GM18499 (cell line): ENCODE measurements around the gene DPYD.

ENCODE experiments used
- ATAC-seq: cut with Tn5 transposase; IDR thresholded peaks from one replicate; pipeline ENCODE4 v1.9.1; 2021; ENCODE audit warnings: moderate number of reproducible peaks; ENCODE audit not compliant: insufficient read depth, unreplicated experiment

Gene DPYD

DNA sequence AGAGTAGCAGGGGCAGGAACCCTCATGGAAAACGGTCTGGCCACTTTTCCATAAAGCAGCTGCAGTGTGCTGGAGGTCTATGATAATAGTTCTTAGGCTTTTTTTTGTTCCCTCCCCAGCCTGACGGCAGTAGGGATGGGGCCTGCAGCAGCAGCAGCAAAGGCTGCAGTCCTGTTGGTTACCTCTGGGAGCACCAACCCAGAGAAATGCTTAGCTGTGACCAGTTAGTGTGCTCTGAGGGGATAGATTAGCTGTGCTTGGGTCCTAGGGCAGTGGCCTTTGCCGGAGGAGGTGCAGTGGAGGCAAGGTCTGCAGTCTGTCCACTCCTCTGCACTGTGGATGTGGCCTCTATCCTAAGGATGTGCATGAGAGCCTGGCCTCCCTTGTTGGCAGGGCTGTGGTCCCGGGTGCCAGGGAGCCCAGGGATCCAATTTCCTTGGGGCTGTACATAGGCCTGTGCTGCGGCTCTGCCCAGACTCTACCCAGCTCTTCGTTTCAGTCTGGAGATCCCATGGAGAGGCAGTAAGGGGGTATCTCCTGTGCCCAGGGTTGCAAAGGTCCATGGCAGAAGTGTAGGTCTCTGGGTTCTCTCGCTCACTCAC lies 876.6 kb downstream of the DPYD start:
- no peak for ATAC-seq

DNA sequence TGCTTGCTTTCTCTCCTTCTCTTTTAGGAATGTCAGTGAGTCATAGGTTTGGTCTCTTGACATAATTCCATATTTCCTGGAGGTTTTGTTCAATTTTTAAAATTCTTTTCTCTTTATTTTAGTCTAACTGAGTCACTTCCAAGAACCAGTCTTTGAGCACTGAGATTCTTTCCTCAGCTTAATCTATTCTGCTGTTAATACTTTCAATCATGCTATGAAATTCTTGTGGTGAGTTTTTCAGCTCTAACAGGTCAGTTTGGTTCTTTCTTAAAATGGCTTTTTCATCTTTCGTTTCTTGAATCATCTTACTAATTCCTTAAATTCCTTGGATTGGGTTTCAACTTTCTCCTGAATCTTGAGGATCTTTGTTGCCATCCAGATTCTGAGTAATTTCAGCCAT lies 878.3 kb downstream of the DPYD start:
- no peak for ATAC-seq

DNA sequence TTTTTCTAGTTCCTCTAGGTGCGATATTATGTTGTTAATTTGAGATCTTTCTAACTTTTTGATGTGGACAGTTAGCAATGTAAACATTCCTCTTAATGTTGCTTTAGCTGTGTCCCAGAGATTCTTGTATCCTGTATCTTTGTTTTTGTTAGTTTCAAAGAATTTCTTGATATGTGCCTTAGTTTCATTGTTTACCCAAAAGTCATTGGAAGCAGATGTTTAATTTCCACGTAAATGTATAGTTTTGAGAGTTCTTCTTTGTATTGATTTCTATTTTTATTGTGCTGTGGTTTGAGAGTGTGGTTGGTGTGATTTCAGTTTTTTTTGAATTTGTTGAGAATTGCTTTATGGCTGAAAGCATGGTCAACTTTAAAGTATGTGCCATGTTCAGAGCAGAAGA lies 879.8 kb downstream of the DPYD start:
- ATAC-seq, result no peak

DNA sequence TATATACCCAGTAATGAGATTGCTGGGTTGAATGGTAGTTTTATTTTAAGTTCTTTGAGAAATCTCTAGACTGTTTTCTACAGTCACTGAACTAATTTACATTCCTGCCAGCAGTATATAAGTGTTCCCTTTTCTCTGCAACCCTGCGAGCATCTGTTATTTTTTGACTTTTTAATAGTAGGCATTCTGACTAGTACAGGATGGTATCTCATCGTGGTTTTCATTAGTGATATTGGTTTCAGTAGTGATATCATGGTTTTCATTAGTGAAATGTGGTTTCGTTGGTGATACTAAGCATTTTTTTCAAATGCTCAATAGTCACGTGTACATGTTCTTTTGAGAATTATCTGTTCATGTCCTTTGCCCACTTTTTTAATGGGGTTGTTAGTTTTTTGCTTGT lies 882.4 kb downstream of the DPYD start:
- ATAC-seq, result no peak

DNA sequence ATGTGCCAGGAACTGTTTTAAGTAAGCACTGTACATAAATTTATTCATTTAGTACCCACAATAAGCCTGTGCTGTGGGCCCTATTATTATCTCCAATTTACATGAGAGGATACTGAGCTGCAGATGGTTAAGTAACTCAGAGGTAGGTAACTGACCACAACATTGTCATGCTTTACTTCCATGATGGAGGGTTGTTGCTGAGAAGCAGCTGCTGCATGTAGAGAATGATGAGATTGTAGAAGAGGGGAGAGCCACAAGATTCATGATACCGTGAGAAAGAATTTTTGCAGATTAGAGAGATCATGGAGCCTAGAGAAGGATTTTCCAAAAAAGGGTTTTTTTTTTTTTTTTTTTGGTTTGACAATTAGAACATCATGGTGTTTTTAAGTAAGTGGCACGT lies 886.2 kb downstream of the DPYD start:
- no peak for ATAC-seq

DNA sequence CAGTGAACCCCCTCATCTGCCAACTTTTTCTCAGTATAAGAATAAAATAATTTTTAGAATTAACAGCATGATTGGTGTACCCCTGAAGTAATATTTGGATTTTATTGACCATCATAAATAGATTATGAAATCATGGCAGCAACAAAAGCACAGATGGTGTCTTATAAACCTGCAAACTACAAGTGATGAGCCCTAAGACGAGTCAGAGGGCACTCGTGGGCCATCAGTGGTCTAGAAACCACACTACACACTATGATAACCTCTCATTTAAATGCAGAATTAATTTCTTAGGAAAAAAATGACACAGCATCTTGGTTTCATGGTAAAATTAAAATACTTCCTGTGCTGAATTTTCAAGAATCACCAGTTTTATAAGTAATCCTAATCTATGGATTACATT lies 886.9 kb downstream of the DPYD start:
- no peak for ATAC-seq
